ENCODE results near the gene GOLGA8H.
A peak's percentile ranks its signal among the peaks of the same experiment; 100 is the strongest.
"Not testable (repeated sequence)": the region's sequence is repeated elsewhere in the genome, so short reads cannot be mapped to it uniquely, and the experiment has no call there.

Gene GOLGA8H

GRCh38 chr15:30603796-30604195 lies at the start of gene GOLGA8H:
Gene GOLGA8H (plus strand): TSS chr15:30604028. CDS start chr15:30604126, 98 bp downstream.
- not testable (repeated sequence) for DNase-seq

- DNase-seq = not testable (repeated sequence)
Observed at GRCh38 chr15:30566949-30567348, 36.9 kb upstream of the GOLGA8H start.

GRCh38 chr15:30573012-30573491 lies 30.8 kb upstream of the GOLGA8H start:
- not testable (repeated sequence) for DNase-seq

- not testable (repeated sequence) for DNase-seq
Observed at GRCh38 chr15:30579394-30579970, 24.3 kb upstream of the GOLGA8H start.

- DNase-seq = not testable (repeated sequence)
Observed at GRCh38 chr15:30580716-30581115, 23.1 kb upstream of the GOLGA8H start.

GRCh38 chr15:30598953-30599352 lies 4.9 kb upstream of the GOLGA8H start:
- DNase-seq = not testable (repeated sequence)

GRCh38 chr15:30612271-30612670 lies 8.4 kb downstream of the GOLGA8H start:
- DNase-seq = not testable (repeated sequence)

- DNase-seq = peak in 1 of 2 donors; percentile 11
Observed at GRCh38 chr15:30621342-30621741, 17.5 kb downstream of the GOLGA8H start.

- DNase-seq = peak; percentile 92 to 97
Observed at GRCh38 chr15:30625436-30626193, 21.8 kb downstream of the GOLGA8H start, which contains the start of gene ARHGAP11B. Gene ARHGAP11B (plus strand): TSS chr15:30626128.

- peak; percentile 16 to 22 for DNase-seq
Observed at GRCh38 chr15:30626194-30626565, 22.4 kb downstream of the GOLGA8H start.

GRCh38 chr15:30626632-30627031 lies 22.8 kb downstream of the GOLGA8H start:
- not testable (repeated sequence) for DNase-seq

GRCh38 chr15:30650012-30650929 lies 46.4 kb downstream of the GOLGA8H start:
- peak; percentile 10 to 23 for DNase-seq

GRCh38 chr15:30661154-30661553 lies 57.3 kb downstream of the GOLGA8H start:
- peak; percentile 6 to 56 for DNase-seq
